HG03135 (cell line): ENCODE results near the gene CITED2.
"Not testable (repeated sequence)": the region's sequence is repeated elsewhere in the genome, so short reads cannot be mapped to it uniquely, and the experiment has no call there.

ENCODE experiments used
- ATAC-seq: cut with Tn5 transposase; IDR thresholded peaks from one replicate; pipeline ENCODE4 v1.9.1; 2021; ENCODE audit warnings: mild to moderate bottlenecking, moderate library complexity; ENCODE audit not compliant: unreplicated experiment

Gene CITED2

GRCh38 chr6:139368661-139369060, 5.8 kb downstream of the CITED2 start:
- no peak for ATAC-seq

- ATAC-seq = no peak
These were observed 6.6 kb downstream of the CITED2 start for GRCh38 chr6:139367810-139368351.

- no peak for ATAC-seq
These were observed 9.5 kb downstream of the CITED2 start for GRCh38 chr6:139364982-139365379.

GRCh38 chr6:139364302-139364981, 10.0 kb downstream of the CITED2 start:
- ATAC-seq = no peak

- ATAC-seq = not testable (repeated sequence)
These were observed 10.7 kb downstream of the CITED2 start for GRCh38 chr6:139363797-139364196.

- ATAC-seq = not testable (repeated sequence)
These were observed 11.3 kb downstream of the CITED2 start for GRCh38 chr6:139363123-139363522.

- no peak for ATAC-seq
These were observed 13.2 kb downstream of the CITED2 start for GRCh38 chr6:139361211-139361610.

GRCh38 chr6:139356924-139357323, 17.5 kb downstream of the CITED2 start:
- no peak for ATAC-seq

GRCh38 chr6:139355777-139356445, 18.5 kb downstream of the CITED2 start:
- no peak for ATAC-seq

- no peak for ATAC-seq
These were observed 19.3 kb downstream of the CITED2 start for GRCh38 chr6:139355172-139355571.

- ATAC-seq = no peak
These were observed 20.3 kb downstream of the CITED2 start for GRCh38 chr6:139354189-139354588.

GRCh38 chr6:139349464-139350020, 24.9 kb downstream of the CITED2 start:
- ATAC-seq = no peak

GRCh38 chr6:139346392-139346791, 28.1 kb downstream of the CITED2 start:
- no peak for ATAC-seq

GRCh38 chr6:139344186-139344963, 30.1 kb downstream of the CITED2 start:
- no peak for ATAC-seq

GRCh38 chr6:139343052-139343750, 31.2 kb downstream of the CITED2 start:
- no peak for ATAC-seq

- ATAC-seq = no peak
These were observed 33.4 kb downstream of the CITED2 start for GRCh38 chr6:139341060-139341459.

GRCh38 chr6:139338795-139339194, 35.7 kb downstream of the CITED2 start:
- no peak for ATAC-seq

GRCh38 chr6:139337830-139338229, 36.6 kb downstream of the CITED2 start:
- ATAC-seq = no peak

GRCh38 chr6:139337001-139337400, 37.4 kb downstream of the CITED2 start:
- ATAC-seq = no peak

GRCh38 chr6:139336488-139336887, 38.0 kb downstream of the CITED2 start:
- no peak for ATAC-seq
